ENCODE results near the gene DTNBP1. TPM values are rescaled to one million over a fixed set of nuclear protein-coding genes. Genes with fewer than 3 reads are reported as not detected.

Gene DTNBP1
- total and polyA plus RNA-seq, 2 donors (not counting 1 experiment from before 2014, with no cell fraction given) = 9.9 to 13.6 TPM

- peaks cover 4% of the 10 kb centered on the region for H3K4me1 ChIP-seq (ENCODE audit: control insufficient read depth, extremely low read depth, insufficient read depth, low read length)
- H4K20me1 ChIP-seq (ENCODE audit: control insufficient read depth, extremely low read depth, insufficient read depth, low read length) = no peaks in the 10 kb centered on the region
- H2AFZ ChIP-seq (ENCODE audit: low read length) = no peak overlapping the region
- no peaks in the 10 kb centered on the region for H3K79me2 ChIP-seq (ENCODE audit: control insufficient read depth, insufficient read depth, low read length)
- TF ChIP-seq EZH2 (IDR thresholded peaks at IDR 0.05; ENCODE audit: low read length, missing control alignments) (no peak), CTCF (conservative IDR thresholded peaks at IDR 0.05 in 1 of 2, IDR thresholded peaks at IDR 0.05 in 1 of 2; ENCODE audit: low read depth in 1 of 2, low read length in 2 of 2) (no peak)
- no peaks in the 10 kb centered on the region for H3K36me3 ChIP-seq (ENCODE audit: control insufficient read depth, insufficient read depth, low read length)
- DNase-seq (ENCODE audit: low read depth in 2 of 2) = peak in 1 of 2 donors; percentile 38
- no peak overlapping the region for H3K27ac ChIP-seq (ENCODE audit: insufficient read depth, low read length)
- no peaks in the 10 kb centered on the region for H3K9me3 ChIP-seq (ENCODE audit: control insufficient read depth, insufficient read depth, low read depth, low read length)
- no peaks in the 10 kb centered on the region for H3K27me3 ChIP-seq (ENCODE audit: control insufficient read depth, insufficient read depth, low read length)
- H3K4me3 ChIP-seq (replicated peaks in 1 of 4; ENCODE audit: control extremely low read depth in 1 of 4, insufficient read depth in 1 of 4, low read depth in 3 of 4, low read length in 4 of 4) = no peak overlapping the region
- H3K4me2 ChIP-seq (ENCODE audit: extremely low read depth, insufficient read depth, low read length) = no peak overlapping the region
- H3K9ac ChIP-seq (ENCODE audit: insufficient read depth, low read length) = no peak overlapping the region
Measured at GRCh38 chr6:15689586-15690482, 27.0 kb upstream of the DTNBP1 start.

DNA sequence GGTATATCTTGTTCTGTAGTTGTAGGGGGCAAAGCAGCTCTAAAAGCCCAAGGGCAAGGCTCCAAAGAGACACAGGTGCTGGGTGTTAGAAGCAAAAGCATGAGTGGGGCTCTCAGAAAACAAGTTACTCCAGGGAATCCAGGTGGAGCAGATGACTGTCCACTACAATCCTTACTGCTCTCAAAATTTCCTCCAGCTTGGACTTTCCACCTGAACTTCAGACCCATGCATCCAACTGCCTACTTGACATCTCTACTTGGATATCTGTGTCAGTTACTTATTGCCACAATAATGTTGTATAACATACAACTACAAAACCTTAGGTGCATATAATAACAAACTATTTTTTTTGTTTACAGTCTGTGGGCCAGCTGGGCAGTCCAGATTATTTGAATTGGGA lies 22.8 kb upstream of the DTNBP1 start:
- Histone ChIP-seq H2AFZ (ENCODE audit: low read length) (no peak overlapping the region), H3K9me3 (ENCODE audit: control insufficient read depth, insufficient read depth, low read depth, low read length) (no peaks in the 10 kb centered on the region), H4K20me1 (ENCODE audit: control insufficient read depth, extremely low read depth, insufficient read depth, low read length) (no peaks in the 10 kb centered on the region), H3K36me3 (ENCODE audit: control insufficient read depth, insufficient read depth, low read length) (no peaks in the 10 kb centered on the region), H3K27me3 (ENCODE audit: control insufficient read depth, insufficient read depth, low read length) (peaks cover 5% of the 10 kb centered on the region), H3K4me1 (ENCODE audit: control insufficient read depth, extremely low read depth, insufficient read depth, low read length) (peaks cover 1% of the 10 kb centered on the region), H3K27ac (ENCODE audit: insufficient read depth, low read length) (no peak overlapping the region), H3K4me2 (ENCODE audit: extremely low read depth, insufficient read depth, low read length) (no peak overlapping the region), H3K79me2 (ENCODE audit: control insufficient read depth, insufficient read depth, low read length) (no peaks in the 10 kb centered on the region), H3K9ac (ENCODE audit: insufficient read depth, low read length) (no peak overlapping the region), H3K4me3 (replicated peaks in 1 of 4; ENCODE audit: control extremely low read depth in 1 of 4, insufficient read depth in 1 of 4, low read depth in 3 of 4, low read length in 4 of 4) (no peak overlapping the region)
- no peak for DNase-seq (ENCODE audit: low read depth in 2 of 2)
- TF ChIP-seq CTCF (conservative IDR thresholded peaks at IDR 0.05 in 1 of 2, IDR thresholded peaks at IDR 0.05 in 1 of 2; ENCODE audit: low read depth in 1 of 2, low read length in 2 of 2) (no peak), EZH2 (IDR thresholded peaks at IDR 0.05; ENCODE audit: low read length, missing control alignments) (no peak)

DNA sequence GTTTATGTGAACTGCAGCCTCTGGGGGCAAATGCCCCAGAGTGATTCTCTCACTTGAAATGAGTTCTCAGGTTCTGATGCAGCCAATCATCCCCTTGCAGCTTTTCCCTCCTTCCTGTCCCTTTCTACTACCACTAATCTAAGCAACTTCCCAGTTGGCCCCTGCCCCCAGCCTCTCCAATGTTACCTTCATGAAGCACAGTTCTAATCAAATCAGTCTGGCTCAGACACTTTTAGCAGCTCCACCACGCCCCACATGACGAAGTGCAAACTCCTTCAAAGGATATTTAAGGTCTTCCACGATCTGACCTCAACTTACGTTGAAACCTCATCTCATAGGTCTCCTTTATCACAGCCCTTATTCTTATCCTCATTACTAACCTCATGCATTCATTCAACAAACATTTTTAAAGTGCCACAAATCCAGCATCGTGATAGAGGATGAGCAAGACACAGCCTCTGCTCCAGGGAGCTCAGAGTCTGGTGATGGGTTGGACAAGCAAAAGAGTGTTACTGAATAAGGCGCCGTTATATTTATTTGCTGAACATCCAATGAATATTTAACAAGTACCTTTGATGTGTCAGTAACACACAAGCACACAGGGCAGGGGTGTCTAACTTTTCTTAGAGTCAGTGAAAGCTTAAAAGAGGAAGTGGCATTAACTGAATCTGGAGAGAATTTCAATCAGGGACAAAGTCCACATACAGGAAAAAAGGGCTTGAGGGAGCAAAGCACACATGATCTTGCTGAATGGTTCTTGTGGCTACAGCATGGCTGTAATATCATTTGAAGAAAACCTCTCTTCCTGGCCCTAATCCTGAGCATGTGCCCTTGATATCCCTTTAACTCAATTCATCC lies 20.4 kb upstream of the DTNBP1 start:
- H3K4me2 ChIP-seq (ENCODE audit: extremely low read depth, insufficient read depth, low read length) = no peak overlapping the region
- no peaks in the 10 kb centered on the region for H3K79me2 ChIP-seq (ENCODE audit: control insufficient read depth, insufficient read depth, low read length)
- H4K20me1 ChIP-seq (ENCODE audit: control insufficient read depth, extremely low read depth, insufficient read depth, low read length) = no peaks in the 10 kb centered on the region
- no peak overlapping the region for H3K27ac ChIP-seq (ENCODE audit: insufficient read depth, low read length)
- H3K9ac ChIP-seq (ENCODE audit: insufficient read depth, low read length) = no peak overlapping the region
- DNase-seq (ENCODE audit: low read depth in 2 of 2) = no peak
- H2AFZ ChIP-seq (ENCODE audit: low read length) = no peak overlapping the region
- peaks cover 5% of the 10 kb centered on the region for H3K27me3 ChIP-seq (ENCODE audit: control insufficient read depth, insufficient read depth, low read length)
- H3K36me3 ChIP-seq (ENCODE audit: control insufficient read depth, insufficient read depth, low read length) = no peaks in the 10 kb centered on the region
- no peak overlapping the region for H3K4me3 ChIP-seq (replicated peaks in 1 of 4; ENCODE audit: control extremely low read depth in 1 of 4, insufficient read depth in 1 of 4, low read depth in 3 of 4, low read length in 4 of 4)
- H3K4me1 ChIP-seq (ENCODE audit: control insufficient read depth, extremely low read depth, insufficient read depth, low read length) = no peaks in the 10 kb centered on the region
- no peak for TF ChIP-seq CTCF (conservative IDR thresholded peaks at IDR 0.05 in 1 of 2, IDR thresholded peaks at IDR 0.05 in 1 of 2; ENCODE audit: low read depth in 1 of 2, low read length in 2 of 2)
- H3K9me3 ChIP-seq (ENCODE audit: control insufficient read depth, insufficient read depth, low read depth, low read length) = no peaks in the 10 kb centered on the region
